NCI-H2171 treated with DMSO at 0.1 percent for 48 hours (cell line): ENCODE data around the gene VPREB1.
"Not testable (repeated sequence)": the region's sequence is repeated elsewhere in the genome, so short reads cannot be mapped to it uniquely, and the experiment has no call there.

Source experiments
- DNase-seq: peaks from one replicate; lab custom pipeline; 2025; lab: John Stamatoyannopoulos, UW

The VPREB1 gene

GRCh38 chr22:22244316-22245250 lies at the start of gene VPREB1:
Gene VPREB1 (plus strand): TSS chr22:22244786. CDS start chr22:22244814, 28 bp downstream.
- no peak for DNase-seq

DNA sequence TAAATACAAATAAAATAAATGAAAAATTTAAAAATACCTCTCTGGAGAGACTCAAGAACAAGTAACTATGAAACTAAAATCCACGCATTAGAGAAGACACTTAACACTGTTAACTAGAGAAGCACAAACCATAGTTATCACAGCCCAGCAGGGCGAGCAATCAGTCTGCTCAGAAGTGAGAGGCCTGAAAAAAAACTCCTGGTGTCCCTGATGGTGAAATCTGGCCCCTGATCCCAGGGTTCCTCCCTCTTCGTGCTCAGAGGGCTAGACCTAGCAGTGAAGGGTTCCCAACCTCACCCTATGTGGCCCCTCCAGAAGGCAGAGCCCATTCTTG lies 49.7 kb upstream of the VPREB1 start:
- peak; percentile 72 for DNase-seq

GRCh38 chr22:22195265-22196017 lies 49.1 kb upstream of the VPREB1 start:
- peak; percentile 97 for DNase-seq

DNA sequence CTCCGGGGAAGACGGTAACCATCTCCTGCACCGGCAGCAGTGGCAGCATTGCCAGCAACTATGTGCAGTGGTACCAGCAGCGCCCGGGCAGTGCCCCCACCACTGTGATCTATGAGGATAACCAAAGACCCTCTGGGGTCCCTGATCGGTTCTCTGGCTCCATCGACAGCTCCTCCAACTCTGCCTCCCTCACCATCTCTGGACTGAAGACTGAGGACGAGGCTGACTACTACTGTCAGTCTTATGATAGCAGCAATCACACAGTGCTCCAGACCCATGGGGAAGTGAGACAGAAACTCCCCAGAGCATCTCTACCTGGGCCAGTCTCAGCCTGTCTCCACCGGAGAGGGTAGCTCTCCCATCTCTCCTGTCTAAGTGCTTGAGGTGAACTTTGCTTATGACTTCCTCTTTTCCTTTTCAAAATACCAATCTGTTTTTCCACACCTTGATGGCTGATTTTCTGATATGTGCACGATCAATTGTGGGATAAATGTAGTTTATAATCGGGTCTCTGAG lies 48.5 kb upstream of the VPREB1 start:
- DNase-seq: no peak

- DNase-seq: no peak
Observed at GRCh38 chr22:22196833-22197477, 47.6 kb upstream of the VPREB1 start.

- DNase-seq: no peak
Observed at GRCh38 chr22:22197993-22198402, 46.6 kb upstream of the VPREB1 start.

DNA sequence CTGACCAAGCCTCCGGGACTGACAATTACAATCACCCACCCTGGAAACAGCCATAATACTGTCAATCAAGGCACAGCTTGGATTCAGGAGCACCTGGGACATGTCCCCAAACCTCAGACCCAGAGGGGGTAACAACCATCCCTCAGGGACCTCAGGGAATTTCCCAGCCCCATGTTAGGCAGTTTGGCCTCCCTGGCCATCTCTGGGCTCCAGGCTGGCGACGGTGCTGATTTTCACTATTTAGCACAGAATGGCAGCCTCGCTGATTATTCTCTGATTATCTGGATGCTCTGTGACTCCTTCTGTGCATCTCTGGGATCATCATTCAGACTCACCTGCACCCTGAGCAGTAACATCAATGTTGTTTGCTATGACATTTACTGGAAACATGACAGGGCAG lies 45.8 kb upstream of the VPREB1 start:
- no peak for DNase-seq

DNA sequence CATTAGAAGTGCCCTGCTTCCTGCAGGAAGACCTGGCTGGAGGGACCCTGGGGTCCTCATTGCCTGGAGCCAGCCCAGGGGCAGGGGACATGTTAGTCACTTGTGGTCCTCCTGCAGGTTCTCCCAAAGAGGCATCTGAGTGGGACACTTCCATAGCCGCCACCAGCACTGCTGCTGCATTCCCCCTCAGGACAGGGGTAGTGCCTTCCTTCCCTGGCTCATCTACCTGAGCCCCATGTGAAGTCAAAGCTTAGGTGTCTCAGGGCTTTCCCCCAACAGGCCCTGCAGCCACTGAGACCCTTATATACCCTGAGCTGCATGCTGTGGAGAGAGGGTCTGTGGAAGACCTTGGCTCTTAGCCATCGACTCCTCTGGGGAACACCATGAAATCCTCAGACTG lies 45.0 kb upstream of the VPREB1 start:
- no peak for DNase-seq

- peak; percentile 37 for DNase-seq
Observed at GRCh38 chr22:22200569-22201184, 43.9 kb upstream of the VPREB1 start.

GRCh38 chr22:22201185-22201929 lies 43.2 kb upstream of the VPREB1 start:
- DNase-seq: peak; percentile 92

DNA sequence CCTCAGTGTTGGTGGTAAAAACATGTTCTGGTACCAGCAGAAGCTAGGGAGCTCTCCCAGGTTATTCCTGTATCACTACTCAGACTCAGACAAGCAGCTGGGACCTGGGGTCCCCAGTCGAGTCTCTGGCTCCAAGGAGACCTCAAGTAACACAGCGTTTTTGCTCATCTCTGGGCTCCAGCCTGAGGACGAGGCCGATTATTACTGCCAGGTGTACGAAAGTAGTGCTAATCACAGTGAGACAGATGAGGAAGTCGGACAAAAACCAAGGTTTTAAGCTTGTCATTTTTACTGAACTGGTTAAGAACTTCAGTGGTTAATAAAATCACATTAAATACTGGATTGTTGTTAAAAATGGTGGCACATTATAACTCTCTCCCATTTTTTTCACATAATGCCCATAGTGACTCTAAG lies 42.6 kb upstream of the VPREB1 start:
- DNase-seq: no peak

DNA sequence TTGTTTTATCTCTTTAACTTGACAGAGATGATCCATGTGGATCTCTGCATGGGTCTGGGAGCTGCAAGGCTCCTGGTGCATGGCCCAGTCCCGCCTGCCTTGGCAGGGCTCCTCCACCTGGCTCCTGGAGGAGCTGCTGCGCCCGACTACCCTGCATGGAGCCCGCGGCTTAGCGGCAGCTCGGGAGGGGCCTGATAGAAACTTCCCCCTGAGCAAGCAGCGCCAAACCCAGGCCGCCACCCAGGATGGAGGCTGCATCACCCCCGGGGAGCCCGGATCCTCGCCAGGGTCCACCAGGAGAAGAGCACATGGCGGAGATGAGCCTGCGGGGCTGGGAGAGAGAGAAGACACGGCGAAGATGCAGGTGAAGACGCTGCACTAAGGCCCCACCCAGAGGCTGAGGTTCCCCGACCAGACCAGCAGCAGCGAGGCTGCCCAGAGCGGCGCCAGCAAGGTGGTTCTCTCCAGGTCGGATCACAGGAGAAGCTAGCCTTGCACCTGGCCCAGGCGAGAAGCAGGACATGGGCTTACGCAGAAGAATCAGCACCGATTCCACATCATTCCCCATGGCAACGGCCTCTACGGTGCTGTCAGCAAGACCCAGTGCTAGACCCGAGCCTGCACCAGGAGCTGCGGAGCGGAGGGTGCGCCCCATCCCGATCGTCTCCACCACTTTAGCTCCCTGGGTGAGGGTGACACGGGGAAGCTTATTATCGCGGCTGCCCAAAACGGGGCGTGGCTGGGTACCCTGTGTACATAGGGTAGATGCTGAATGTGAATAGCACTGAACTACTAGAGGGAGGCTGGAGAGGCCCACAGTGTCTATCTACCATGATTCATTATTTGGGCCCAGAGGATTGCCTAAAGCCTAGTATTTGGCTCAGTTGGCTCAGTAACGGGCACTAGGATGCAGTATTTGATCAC lies 41.3 kb upstream of the VPREB1 start:
- no peak for DNase-seq

GRCh38 chr22:22207845-22208564 lies 36.6 kb upstream of the VPREB1 start:
- peak; percentile 39 for DNase-seq

GRCh38 chr22:22208652-22209051 lies 35.9 kb upstream of the VPREB1 start:
- DNase-seq: no peak

- DNase-seq: not testable (repeated sequence)
Observed at GRCh38 chr22:22209080-22209640, 35.4 kb upstream of the VPREB1 start.

- DNase-seq: no peak
Observed at GRCh38 chr22:22210375-22210774, 34.2 kb upstream of the VPREB1 start.

- DNase-seq: no peak
Observed at GRCh38 chr22:22210889-22211833, 33.4 kb upstream of the VPREB1 start.

- DNase-seq: no peak
Observed at GRCh38 chr22:22213231-22213630, 31.4 kb upstream of the VPREB1 start.
